OCI-LY3 (cell line): ENCODE measurements around the gene FOXA2.

Experiments
- H2AFZ ChIP-seq: fragments of 200-600, 300-600 bp; shearing (Covaris generic); 2 replicates; pipeline ENCODE4 v1.6.0; 2014; ENCODE audit warnings: antibody characterized with exemption, low read depth, low read length
- H3K27ac ChIP-seq: fragments of 200-600, 300-600 bp; sonication (generic); 2 replicates; pipeline ENCODE4 v1.5.1; 2014; ENCODE audit warnings: mild to moderate bottlenecking, low read length, moderate library complexity, mixed read lengths
- H3K27me3 ChIP-seq: fragments of 200-600, 300-600 bp; sonication (generic); 2 replicates; pipeline ENCODE4 v1.6.1; 2014; ENCODE audit warnings: low read depth, low read length, mixed read lengths
- H3K36me3 ChIP-seq: fragments of 200-600, 300-600 bp; sonication (generic); replicated peaks from 2 replicates; pipeline ENCODE3; 2014; ENCODE audit warnings: low read depth, low read length, mixed read lengths
- H3K4me1 ChIP-seq: fragments of 300-600, 200-600 bp; sonication (generic); 2 replicates; pipeline ENCODE4 v1.6.1; 2014; ENCODE audit warnings: low read length, mixed read lengths
- H3K4me2 ChIP-seq: fragments of 200-600, 300-600 bp; sonication (generic); 2 replicates; pipeline ENCODE4 v1.6.1; 2014; ENCODE audit warnings: low read length, mixed read lengths
- H3K4me3 ChIP-seq: fragments of 300-600, 200-600 bp; sonication (generic); 2 replicates; pipeline ENCODE4 v1.5.1; 2014; ENCODE audit warnings: antibody characterized with exemption, mild to moderate bottlenecking, low read length, moderate library complexity
- H3K79me2 ChIP-seq: fragments of 300-600, 200-600 bp; shearing (Covaris generic); 2 replicates; pipeline ENCODE4 v1.6.1; 2014; ENCODE audit warnings: mild to moderate bottlenecking, low read length, mixed read lengths
- H3K9ac ChIP-seq: fragments of 300-600, 200-600 bp; shearing (Covaris generic); 2 replicates; pipeline ENCODE4 v1.6.0; 2014; ENCODE audit warnings: mild to moderate bottlenecking, low read length, moderate library complexity
- H3K9me3 ChIP-seq: fragments of 200-600, 300-600 bp; shearing (Covaris generic); 2 replicates; pipeline ENCODE4 v1.6.1; 2014; ENCODE audit warnings: low read length, mixed read lengths; ENCODE audit not compliant: insufficient read depth
- H4K20me1 ChIP-seq: fragments of 200-600, 300-600 bp; sonication (generic); 2 replicates; pipeline ENCODE4 v1.6.1; 2016; ENCODE audit warnings: low read length, mixed read lengths; ENCODE audit not compliant: insufficient read depth
- EZH2phosphoT487 ChIP-seq: fragments of 200-600 bp; shearing (Covaris generic); IDR thresholded peaks from 2 replicates; pipeline ENCODE4 v1.6.1; 2018; ENCODE audit warnings: antibody characterized with exemption, mixed run types, low read depth
- TF ChIP-seq, protein P1 (sequence below): fragments of 200-600, 300-600 bp; sonication (generic); IDR thresholded peaks from 2 replicates; pipeline ENCODE4 v1.5.1; 2014; ENCODE audit warnings: antibody characterized with exemption, low read length, low read depth

The FOXA2 gene

GRCh38 chr20:22559711-22560318 is 24.6 kb downstream of the FOXA2 start:
- H3K4me1 ChIP-seq, result no peaks in the 10 kb centered on the region
- H2AFZ ChIP-seq, result no peak overlapping the region
- H3K36me3 ChIP-seq, result no peaks in the 10 kb centered on the region
- no peak overlapping the region for H3K9ac ChIP-seq
- no peaks in the 10 kb centered on the region for H4K20me1 ChIP-seq
- no peak overlapping the region for H3K27ac ChIP-seq
- H3K4me3 ChIP-seq, result no peak overlapping the region
- no peaks in the 10 kb centered on the region for H3K79me2 ChIP-seq
- no peak overlapping the region for H3K4me2 ChIP-seq
- TF ChIP-seq, protein P1, sequence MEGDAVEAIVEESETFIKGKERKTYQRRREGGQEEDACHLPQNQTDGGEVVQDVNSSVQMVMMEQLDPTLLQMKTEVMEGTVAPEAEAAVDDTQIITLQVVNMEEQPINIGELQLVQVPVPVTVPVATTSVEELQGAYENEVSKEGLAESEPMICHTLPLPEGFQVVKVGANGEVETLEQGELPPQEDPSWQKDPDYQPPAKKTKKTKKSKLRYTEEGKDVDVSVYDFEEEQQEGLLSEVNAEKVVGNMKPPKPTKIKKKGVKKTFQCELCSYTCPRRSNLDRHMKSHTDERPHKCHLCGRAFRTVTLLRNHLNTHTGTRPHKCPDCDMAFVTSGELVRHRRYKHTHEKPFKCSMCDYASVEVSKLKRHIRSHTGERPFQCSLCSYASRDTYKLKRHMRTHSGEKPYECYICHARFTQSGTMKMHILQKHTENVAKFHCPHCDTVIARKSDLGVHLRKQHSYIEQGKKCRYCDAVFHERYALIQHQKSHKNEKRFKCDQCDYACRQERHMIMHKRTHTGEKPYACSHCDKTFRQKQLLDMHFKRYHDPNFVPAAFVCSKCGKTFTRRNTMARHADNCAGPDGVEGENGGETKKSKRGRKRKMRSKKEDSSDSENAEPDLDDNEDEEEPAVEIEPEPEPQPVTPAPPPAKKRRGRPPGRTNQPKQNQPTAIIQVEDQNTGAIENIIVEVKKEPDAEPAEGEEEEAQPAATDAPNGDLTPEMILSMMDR, result no peak
- TF ChIP-seq EZH2phosphoT487, result no peak
- no peaks in the 10 kb centered on the region for H3K9me3 ChIP-seq
- peaks cover 14% of the 10 kb centered on the region for H3K27me3 ChIP-seq

- Histone ChIP-seq H3K27ac (no peak overlapping the region), H4K20me1 (no peaks in the 10 kb centered on the region), H3K4me3 (no peak overlapping the region), H2AFZ (no peak overlapping the region), H3K9ac (no peak overlapping the region), H3K4me2 (no peak overlapping the region), H3K9me3 (no peaks in the 10 kb centered on the region), H3K27me3 (peaks cover 10% of the 10 kb centered on the region), H3K79me2 (no peaks in the 10 kb centered on the region), H3K36me3 (no peaks in the 10 kb centered on the region), H3K4me1 (no peaks in the 10 kb centered on the region)
- no peak for TF ChIP-seq EZH2phosphoT487
- TF ChIP-seq, protein P1, result no peak
These were observed 26.7 kb downstream of the FOXA2 start for GRCh38 chr20:22557403-22558276.

GRCh38 chr20:22556565-22557056 is 27.8 kb downstream of the FOXA2 start:
- Histone ChIP-seq H3K4me1 (no peaks in the 10 kb centered on the region), H3K4me3 (no peak overlapping the region), H3K9ac (no peak overlapping the region), H4K20me1 (no peaks in the 10 kb centered on the region), H3K9me3 (no peaks in the 10 kb centered on the region), H2AFZ (no peak overlapping the region), H3K27ac (no peak overlapping the region), H3K36me3 (no peaks in the 10 kb centered on the region), H3K79me2 (no peaks in the 10 kb centered on the region), H3K27me3 (peaks cover 3% of the 10 kb centered on the region), H3K4me2 (no peak overlapping the region)
- no peak for TF ChIP-seq EZH2phosphoT487
- TF ChIP-seq, protein P1, result no peak

GRCh38 chr20:22555791-22556564 is 28.4 kb downstream of the FOXA2 start:
- no peak overlapping the region for H3K9ac ChIP-seq
- no peak overlapping the region for H3K27ac ChIP-seq
- H3K79me2 ChIP-seq, result no peaks in the 10 kb centered on the region
- H3K4me2 ChIP-seq, result no peak overlapping the region
- H3K4me3 ChIP-seq, result no peak overlapping the region
- H4K20me1 ChIP-seq, result no peaks in the 10 kb centered on the region
- no peak for TF ChIP-seq EZH2phosphoT487
- TF ChIP-seq, protein P1, result no peak
- no peaks in the 10 kb centered on the region for H3K36me3 ChIP-seq
- no peaks in the 10 kb centered on the region for H3K9me3 ChIP-seq
- H3K27me3 ChIP-seq, result peaks cover 3% of the 10 kb centered on the region
- H2AFZ ChIP-seq, result no peak overlapping the region
- H3K4me1 ChIP-seq, result no peaks in the 10 kb centered on the region
